ENCODE data around the gene PHETA1.

GRCh38 chr12:111349101-111349747, 19.7 kb downstream of the PHETA1 start:
- TF ChIP-seq CTCF (IDR thresholded peaks at IDR 0.05), result no peak
- TF ChIP-seq POLR2AphosphoS5 (IDR thresholded peaks at IDR 0.05), result no peak
- no peak for TF ChIP-seq POLR2A (IDR thresholded peaks at IDR 0.05)
